NCI-H2227 (cell line): ENCODE measurements around the gene C1R.
"Not testable (repeated sequence)": the region's sequence is repeated elsewhere in the genome, so short reads cannot be mapped to it uniquely, and the experiment has no call there.

Experiments used
- DNase-seq: peaks from one replicate; lab custom pipeline; 2025; ENCODE audit not compliant: unreplicated experiment; lab: John Stamatoyannopoulos, UW

Gene C1R

DNA sequence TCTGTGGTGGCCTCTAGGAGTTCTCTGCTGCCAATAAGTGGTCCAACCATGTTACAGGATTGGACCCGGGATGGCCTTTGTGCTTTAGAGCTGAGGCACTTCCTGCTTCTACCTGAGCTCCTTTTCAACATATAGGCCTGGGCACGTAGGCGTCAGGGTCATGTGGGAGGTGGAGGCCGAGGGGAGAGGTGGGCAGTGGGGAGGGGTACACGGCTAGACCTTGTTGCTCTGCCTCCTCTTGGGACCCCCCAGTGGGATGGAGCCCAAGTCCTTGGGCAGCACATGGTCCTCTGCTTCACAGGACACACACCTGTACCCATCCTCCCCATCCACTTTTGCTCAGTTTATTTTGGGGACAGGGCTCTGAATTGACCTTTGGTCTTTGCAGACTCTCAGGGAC is 29.1 kb upstream of the C1R start:
- no peak for DNase-seq

DNA sequence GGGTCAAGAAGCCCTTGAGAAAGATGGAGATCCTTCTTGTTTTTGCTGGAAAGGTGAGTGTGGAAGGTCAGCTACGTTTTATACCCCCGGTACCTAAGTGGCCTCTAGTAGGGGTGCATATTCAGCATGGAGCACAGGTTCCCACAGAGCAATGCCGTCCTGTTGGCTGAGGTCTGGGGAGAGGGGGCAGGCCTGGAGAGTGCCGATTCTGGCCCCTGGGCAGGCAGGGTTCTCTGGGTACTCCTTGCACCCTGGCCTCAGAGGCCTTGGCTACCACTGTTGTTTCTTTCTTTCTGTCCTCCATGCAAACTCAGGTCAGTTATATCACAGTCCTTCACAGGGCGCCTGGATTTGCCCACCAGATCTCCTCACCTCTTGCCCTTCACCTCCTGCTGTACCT is 27.9 kb upstream of the C1R start:
- DNase-seq, result no peak

DNA sequence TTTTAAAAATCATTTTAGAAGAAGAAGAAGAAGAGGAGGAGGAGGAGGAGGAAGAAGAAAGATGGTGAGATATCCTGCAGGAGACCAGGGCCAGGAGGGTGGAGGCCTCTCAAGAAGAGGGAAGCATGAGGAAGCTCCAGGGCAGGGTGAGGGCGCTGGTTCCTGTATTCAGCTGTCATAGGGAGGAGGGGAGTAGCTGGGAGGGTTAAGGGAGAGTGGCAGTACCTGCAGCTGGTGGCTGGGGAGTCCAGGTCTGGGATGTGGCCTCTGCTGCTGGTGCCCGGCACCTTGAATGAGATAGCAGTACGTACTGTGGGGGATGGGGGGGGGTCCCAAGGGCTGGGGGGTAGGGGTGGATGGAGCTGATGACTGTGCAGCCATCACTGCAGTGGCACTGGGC is 26.6 kb upstream of the C1R start:
- no peak for DNase-seq

DNA sequence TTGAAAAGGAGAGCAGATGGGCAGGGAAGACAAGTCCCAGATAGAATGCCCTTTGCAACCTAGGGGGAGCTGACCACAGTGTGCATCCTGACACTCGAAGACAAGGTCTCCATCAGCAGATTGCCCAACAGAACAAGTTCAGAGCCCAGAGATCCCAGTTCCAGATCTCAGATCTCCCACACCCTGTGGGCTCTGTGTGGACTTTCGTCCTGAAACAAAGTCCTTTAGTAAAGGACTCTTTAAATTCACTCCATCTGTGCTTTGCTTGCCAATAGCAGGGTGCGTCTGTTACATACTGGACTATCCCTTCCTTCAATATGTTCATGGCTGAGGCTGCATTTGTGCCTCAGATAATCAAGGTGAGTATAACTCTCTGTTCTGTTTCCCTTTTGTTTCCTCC is 25.4 kb upstream of the C1R start:
- no peak for DNase-seq

DNA sequence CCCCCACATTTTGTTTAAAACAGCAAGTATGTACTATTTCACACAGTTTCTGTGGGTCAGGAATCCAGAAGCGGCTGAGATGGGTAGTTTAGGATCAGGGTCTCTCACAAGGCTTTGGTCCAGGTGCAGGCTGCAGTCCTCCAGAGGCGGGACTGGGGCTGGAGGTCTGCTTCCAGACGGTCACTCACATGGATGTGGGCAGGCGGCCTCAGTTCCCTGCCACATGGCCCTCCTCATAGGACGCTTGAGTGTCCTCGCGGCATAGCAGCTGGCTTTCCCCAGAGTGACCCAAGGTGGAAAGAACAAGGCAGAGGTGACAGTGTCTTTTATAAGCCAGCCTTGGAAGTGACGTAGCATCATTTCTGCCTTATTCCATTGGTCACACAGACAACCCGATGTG is 24.7 kb upstream of the C1R start:
- no peak for DNase-seq

DNA sequence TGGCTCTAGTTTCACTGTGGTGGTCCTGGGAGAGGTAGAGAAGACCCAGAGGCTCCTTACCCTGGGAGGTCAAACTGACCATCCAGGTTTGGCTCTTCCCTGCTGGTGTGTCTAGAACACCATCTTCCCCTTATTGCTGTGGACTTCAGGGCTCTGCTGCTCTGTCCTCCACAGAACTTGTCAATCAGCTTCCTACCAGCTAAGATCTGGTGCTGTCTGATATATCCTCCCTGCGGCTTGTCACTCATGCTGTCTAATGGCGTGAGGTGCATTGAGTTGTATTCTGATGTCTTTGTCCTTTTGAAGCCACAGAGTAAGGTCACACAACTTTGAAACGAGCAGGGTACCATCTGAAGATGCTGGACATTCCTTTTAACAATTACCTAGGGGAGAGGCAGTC is 24.0 kb upstream of the C1R start:
- DNase-seq, result no peak

DNA sequence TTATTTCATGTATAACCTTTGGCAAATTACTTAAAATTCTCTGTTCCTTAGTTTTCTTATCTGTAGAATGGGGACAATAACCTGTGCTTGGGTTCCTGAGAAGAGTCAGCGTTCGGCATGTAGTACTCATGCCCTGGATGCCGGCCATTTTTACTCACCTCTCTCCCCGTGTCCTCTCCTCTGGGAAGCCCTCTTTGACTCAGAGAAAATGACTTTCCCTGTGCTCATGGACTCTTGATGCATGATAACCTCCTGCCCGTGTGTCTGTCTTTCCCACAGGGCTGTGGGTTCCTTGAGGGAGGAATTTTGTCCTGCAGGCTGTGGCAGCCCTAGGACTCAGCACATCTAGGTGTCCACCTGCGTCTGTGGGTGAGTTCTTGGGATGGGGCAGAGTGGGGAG is 22.6 kb upstream of the C1R start:
- no peak for DNase-seq

DNA sequence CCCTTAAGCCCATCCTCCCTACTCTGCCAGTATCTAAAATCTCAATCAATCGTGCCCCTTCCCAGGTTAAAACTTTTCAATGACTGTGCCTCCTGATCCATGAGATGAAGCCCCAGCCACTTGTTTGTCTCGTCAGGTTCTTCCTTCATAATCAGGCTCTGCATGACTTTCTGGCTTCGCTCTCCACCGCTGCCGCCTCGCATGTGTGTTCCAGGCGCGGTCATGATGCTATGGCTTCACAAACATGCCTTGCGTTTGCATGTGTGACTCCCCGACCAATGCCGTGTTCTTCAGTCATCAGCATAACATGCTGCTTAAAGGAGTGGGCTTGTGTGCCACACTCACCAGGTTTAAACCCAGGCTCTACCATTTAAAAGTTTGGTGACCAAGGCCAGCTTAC is 21.8 kb upstream of the C1R start:
- DNase-seq, result no peak

DNA sequence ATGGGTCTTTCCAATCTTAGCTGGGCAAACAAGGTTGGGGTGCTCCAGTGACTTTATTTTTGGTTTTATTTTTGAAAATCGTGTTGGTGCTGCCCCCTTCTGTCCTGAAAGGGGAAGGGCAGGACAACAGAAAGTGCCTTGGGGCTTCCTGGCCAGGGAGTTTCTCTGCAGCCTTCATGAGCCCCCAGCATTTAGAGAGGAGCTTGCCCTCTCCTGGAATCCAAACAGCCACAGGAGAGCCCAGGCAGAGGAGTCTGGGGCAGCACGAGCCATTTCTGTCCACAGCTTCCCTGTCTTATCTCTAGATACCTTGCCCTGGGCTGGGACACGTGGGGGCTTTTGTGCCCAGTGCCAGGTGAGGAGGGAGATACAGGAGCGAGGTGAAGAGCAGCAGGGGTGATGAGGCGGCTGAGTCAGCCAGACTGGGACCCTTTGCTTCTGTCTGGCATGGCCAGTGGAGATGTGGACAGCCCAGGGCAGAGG is 21.2 kb upstream of the C1R start:
- peak; percentile 21 for DNase-seq

DNA sequence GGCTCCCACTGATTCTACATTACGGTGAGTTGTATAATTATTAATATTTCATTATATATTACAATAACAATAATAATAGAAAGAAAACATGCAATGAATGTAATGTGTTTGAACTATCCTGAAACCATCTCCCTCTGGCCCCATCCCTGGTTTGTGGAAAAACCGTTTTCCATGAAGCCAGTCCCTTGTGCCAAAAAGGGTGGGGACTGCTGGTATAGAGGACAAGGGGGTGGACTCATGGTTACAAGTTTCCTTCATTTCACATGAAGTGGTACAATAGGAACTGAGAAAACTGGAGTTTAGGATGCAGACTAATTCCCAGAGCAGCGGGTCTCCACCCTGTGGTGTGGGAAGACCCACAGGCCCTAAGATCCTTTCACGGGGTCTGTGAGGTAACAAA is 19.8 kb upstream of the C1R start:
- no peak for DNase-seq

DNA sequence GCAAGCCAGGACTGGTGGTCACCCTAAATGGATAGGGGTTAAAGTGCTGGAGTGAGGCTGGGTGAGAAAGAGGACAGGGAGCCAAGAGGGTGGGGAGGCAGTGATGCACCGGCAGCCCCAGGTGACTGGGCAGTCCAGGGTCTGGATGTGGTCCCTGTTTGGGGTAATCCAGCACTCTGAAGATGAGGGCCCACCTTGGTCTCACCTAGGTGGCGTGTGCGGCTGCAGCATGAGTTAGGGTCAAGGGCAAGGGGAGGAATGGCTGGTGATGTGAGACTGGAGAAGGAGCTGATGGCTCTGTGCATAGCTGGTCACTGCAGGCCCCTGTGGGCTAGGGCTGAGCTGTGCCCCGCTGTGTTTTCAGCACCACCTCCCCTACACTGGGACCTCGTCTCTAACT is 18.4 kb upstream of the C1R start:
- no peak for DNase-seq

DNA sequence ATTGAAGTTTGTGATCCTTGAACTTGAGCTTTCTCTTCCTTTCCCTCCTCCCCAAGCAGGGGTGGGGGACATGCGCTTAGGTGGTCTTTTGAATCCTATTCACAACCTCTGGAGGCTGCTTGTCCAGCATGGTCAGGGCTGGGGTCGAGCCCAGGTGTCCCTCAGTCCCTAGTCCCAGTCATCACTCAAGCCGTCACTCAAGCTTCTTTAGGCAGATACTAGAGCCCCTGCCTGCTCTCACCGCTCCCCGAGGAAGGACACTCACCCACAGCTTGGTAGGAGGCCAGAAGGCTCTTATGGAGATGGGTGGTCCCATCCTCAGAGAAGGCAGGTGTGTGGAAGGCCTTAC is 17.3 kb upstream of the C1R start:
- no peak for DNase-seq

DNA sequence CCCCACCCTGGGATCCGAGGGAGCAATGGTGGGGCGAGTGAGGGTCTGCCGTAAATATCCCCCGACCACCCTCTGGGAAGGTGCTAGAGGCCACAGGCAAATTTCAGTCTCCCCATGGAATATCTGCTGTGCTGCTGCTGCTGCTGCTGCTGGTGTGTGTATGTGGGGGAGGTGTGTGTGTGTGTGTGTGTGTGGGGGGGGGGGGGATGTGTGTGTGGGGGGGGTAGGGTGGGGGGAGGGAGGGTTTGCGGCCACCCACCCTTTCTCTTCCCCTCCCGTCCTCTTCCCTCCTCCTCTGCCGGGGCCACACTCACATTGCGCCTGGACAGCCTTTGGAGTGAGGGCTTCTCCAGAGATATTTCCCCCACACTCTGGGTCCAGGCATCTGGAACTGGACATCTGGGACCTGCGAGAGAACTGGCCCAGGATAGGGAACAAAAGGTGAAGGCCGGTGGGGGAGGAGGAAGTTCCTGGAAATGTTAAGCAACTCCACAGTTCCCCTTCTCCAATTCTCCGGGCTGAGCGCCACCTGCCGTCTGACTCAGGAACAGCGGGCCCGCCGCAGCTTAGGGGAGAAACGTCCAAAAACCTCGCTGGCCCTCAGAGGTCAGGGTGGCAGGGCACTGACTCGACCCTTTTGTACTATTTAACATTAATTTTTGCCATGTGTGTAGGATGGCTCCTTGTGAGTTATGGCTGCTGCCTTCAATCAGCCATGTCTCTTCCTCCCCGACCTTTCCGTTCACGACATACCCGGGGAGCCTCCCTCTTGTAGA is 16.7 kb upstream of the C1R start, which contains the start of gene C1RL:
Gene C1RL, minus strand, starts transcription at position 419 of the 776 bp plus-strand sequence. Its CDS starts 34 bp downstream, at position 385.
- peak; percentile 73 for DNase-seq

DNA sequence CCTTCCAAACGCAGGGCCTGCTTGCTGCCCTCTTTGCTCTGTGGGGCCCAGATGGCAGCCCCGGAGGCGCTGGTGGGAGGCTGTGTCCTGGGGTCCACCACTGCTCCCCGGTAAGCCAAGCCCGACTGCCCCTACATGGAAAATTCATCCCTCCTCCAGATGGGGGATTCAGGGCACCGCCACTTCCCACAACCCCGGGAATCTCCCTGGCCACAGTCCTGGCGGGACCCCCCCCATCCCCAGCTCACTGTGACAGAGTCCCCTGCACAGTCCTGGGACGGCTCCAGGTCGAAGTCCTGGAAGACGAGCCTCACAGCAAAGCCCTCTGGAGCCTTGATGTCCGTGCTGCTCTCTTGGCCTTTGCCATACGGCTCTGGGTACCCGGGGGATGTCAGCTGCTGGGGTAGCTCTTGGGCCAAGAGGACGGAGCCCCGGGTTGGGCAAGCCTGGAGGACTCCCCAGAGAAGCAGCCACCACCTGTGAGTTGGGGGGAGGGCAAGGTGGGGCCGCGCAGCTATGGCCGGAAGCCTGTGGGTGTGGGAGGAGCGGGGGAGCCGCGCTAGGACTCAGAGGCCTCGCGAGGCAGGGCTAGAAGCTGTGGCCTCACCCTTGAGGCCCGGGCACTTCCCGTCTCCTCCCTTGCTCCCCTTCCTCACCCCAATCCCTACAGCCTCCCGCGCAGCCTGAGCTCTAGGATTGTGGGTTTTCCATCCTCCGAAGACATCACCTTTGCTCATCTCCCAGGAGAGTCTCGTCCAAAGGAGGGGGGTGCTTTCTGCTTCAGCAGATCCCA is 16.0 kb upstream of the C1R start:
- DNase-seq, result peak; percentile 32

DNA sequence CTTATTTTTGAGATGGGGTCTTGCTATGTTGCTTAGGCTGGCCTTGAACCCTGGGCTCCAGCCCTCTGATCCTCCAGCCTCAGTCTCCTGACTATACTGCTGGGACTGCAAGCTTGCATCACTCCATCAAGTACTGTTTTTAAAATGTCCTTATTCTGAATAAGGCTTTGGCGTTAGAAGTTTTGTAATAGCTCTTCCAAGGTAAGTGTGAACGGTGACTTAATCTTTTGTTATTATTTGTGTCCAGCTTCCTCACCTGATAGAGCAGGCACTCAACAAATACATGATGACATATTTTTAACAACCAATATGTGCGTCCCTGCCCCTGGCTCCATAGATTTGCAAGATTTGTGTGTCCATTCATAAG is 15.4 kb upstream of the C1R start:
- DNase-seq, result no peak

DNA sequence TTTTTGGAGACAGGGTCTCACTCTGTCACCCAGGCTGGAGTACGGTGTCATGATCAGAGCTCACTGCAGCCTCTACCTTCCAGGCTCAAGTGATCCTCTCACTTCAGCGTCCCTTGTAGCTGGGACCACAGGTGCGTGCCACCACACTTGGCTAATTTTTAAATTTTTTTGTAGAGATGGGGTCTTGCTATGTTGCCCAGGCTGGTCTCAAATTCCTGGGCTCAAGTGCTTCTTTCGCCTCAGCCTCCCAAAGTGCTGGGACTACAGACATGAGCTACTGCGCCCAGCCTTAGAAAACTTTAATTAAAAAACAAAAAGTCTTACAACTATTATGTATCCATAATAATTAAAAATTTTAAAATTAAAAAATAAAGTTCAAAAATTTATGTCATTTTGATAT is 14.9 kb upstream of the C1R start:
- DNase-seq, result not testable (repeated sequence)

DNA sequence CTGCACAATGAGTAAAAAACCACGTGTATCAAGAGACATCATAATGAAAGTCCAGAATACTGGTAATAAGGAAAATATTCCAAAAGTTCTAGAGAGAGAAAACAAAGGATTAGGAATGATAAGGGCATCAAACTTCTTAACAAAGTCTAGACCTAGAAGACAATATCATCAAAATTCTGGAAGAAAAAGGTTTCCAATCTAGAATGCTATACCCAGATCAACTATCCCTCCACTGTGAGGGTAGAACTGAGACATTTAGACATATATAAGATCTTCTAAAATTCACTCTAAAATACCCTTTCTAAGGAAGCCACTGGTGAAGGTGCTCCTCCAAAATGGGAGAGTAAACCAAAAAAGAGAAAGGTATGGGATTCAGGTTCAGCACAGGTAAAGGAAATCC is 13.8 kb upstream of the C1R start:
- DNase-seq, result no peak

DNA sequence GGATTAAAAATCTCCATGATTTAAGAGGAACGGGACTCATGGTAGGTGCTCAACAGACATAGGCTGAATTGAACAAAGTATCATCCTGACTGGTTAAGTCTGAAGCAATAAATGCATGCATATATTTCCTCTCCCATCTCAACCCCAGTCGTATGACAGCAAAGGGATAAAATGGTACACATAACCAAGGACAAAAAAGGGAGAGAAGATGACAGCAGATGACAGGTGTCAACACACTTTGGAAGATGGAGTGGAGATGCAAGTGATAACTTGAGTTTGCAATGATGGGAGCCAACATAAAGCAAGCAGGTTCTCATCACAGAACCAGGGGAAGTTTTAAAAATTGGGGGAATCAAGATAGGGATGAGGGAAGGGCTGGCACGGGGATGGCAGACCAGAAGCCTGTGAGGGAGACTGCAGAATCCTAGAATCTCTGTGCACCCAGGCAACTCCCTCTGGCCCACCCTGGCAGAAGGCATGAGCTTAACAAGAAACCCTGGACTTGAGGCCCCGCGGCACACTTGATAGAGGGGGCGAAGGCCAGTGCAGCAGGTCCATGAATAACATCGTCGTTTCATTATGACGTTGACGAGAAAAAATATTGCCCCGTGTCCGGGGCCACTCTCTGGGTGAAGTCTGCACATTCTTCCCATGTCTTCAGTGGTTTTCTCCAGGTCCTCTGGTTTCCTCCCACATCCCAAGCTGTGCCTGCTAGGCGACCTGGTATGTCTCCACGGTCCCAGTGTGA is 11.8 kb upstream of the C1R start:
- DNase-seq, result no peak

DNA sequence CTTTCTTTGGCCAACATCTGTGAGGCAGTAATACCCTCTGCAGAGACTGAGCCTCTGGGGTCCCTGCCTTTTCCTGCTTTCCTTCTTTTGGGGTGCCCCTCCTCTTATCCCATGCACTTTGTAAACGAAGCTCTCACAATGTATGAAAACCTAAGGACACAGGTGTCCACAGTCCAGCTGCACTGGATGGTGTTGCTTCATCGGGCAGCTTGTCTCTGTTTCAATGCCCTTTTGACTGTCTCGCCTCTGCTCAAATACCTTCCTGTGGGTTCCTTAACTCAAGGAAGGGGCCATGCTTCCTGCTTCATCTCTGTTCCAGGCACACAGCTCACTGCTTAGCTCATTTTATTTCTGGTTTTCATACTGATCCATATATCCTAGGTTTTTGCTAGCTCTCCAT is 10.3 kb upstream of the C1R start:
- DNase-seq, result no peak

DNA sequence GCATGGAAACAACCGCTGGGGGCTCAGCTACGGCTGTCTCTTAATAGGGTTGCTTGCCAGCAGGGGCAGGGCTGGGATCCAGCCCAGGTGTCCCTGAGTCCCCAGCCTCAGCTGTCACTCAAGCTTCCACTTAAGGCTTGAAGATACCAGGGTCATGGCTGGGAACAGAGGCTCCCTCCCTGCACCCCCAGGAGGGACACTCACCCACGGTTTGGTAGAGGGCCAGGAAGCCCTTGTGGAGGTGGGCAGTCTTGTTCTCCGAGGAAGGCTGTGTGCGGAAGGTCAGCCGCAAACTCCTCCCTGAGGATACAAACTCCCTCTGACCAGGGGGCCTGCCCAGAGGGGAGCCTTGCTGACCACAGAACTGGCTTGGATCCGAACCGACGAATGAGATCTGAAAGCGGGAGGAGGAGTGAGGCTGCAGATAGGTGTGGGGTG is 9.5 kb upstream of the C1R start:
- DNase-seq, result no peak

DNA sequence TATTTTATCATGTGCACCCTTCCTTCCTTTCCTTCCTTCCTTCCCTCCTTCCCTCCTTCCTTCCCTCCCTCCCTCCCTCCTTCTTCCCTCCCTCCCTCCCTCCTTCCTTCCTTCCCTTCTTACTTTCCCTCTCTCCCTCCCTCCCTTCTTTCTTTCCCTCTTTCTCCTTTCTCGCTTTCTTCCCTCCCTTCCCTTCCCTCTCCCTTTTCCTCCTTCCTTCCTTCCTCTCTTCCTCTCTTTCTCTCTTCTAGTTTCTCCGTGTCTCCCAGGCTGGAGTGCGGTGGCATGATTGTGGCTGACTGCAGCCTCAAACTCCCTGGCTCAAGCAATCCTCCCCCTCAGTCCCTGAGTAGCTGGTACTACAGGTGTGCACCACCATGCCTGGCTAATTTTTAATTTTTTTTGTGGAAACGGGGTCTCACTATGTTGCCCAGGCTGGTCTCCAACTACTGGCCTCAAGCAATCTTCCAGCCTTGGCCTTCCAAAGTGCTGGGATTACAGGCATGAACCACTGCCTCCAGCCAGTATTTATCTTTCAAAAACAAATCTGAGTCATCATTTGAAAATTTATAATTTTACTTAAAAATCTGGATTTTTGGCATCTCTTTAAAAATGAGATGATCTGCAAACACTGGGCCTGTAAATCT is 8.9 kb upstream of the C1R start:
- no peak for DNase-seq
